Upper lobe of right lung (tissue), 1 donor: ENCODE data around the gene AFF4. TPM values are rescaled to one million over a fixed set of nuclear protein-coding genes. Genes with fewer than 3 reads are reported as not detected.

ENCODE experiments used
- ATAC-seq: fragments of 200-7000 bp; cut with Tn5 transposase; one replicate; pipeline ENCODE4 v1.9.1; 2020; ENCODE audit warnings: mild to moderate bottlenecking, moderate library complexity
- DNase-seq: peaks from one replicate; pipeline ENCODE4 v3.0.0-alpha.2; 2020
- H3K27ac ChIP-seq: fragments of 200-600 bp; one replicate; pipeline ENCODE4 v1.8.0; 2022
- H3K27me3 ChIP-seq: fragments of 200-600 bp; one replicate; pipeline ENCODE4 v1.8.0; 2022; ENCODE audit warnings: mild to moderate bottlenecking
- H3K36me3 ChIP-seq: fragments of 200-600 bp; one replicate; pipeline ENCODE4 v1.8.0; 2022
- H3K4me1 ChIP-seq: fragments of 200-600 bp; one replicate; pipeline ENCODE4 v1.8.0; 2022
- H3K4me3 ChIP-seq: fragments of 200-600 bp; one replicate; pipeline ENCODE4 v1.8.0; 2022; ENCODE audit warnings: mild to moderate bottlenecking
- H3K9me3 ChIP-seq: fragments of 200-600 bp; one replicate; pipeline ENCODE4 v1.8.0; 2022
- CTCF ChIP-seq: fragments of 200-600 bp; IDR thresholded peaks from one replicate; pipeline ENCODE4 v1.8.0; 2022; ENCODE audit warnings: antibody characterized with exemption
- intact Hi-C: fragments of 100-400 bp; cut with DNase I; formaldehyde crosslinking; loops from one replicate; pipeline ENCODE4 v1.11.0; 2022
- total RNA-seq: library from RNA; stranded (reverse); fragmentation: NEBNext Ultra II Directional; extraction: Animal tissue kit (Norgen Biotek cat#: 25700); gene quantifications from one replicate; pipeline ENCODE4 v1.2.1, GENCODE V29; 2021
- donor health status: DM: no; HTN: yes; CAD: no; lungs with severe emphysema.

The AFF4 gene
- total RNA-seq, 1 donor from 2014 or later, result 76.9 TPM

- intact Hi-C loops, result no loop called here
- peak; percentile 75 for TF ChIP-seq CTCF
- ATAC-seq (peak; percentile 95), DNase-seq (no peak)
- Histone ChIP-seq H3K4me1 (no peaks in the 10 kb centered on the region), H3K27me3 (no peaks in the 10 kb centered on the region), H3K9me3 (no peaks in the 10 kb centered on the region), H3K36me3 (peaks cover 99% of the 10 kb centered on the region), H3K4me3 (no peak overlapping the region), H3K27ac (no peak overlapping the region)
Measured at GRCh38 chr5:132883261-132883834, 80.1 kb downstream of the AFF4 start.

GRCh38 chr5:132877938-132878337 is 85.5 kb downstream of the AFF4 start:
- DNase-seq, result no peak

GRCh38 chr5:132877466-132877865 is 86.0 kb downstream of the AFF4 start:
- Histone ChIP-seq H3K27me3 (no peaks in the 10 kb centered on the region), H3K4me3 (no peak overlapping the region), H3K36me3 (peaks cover 73% of the 10 kb centered on the region), H3K9me3 (no peaks in the 10 kb centered on the region), H3K27ac (no peak overlapping the region), H3K4me1 (peaks cover 18% of the 10 kb centered on the region)
- intact Hi-C loops, result no loop called here
- TF ChIP-seq CTCF, result no peak
- no peak for DNase-seq
- ATAC-seq, result no peak

More at GRCh38 chr5:132877938-132878337, 85.5 kb downstream of the AFF4 start:
- Histone ChIP-seq H3K36me3 (peaks cover 77% of the 10 kb centered on the region), H3K9me3 (no peaks in the 10 kb centered on the region), H3K4me1 (peaks cover 14% of the 10 kb centered on the region), H3K4me3 (no peak overlapping the region), H3K27ac (no peak overlapping the region), H3K27me3 (no peaks in the 10 kb centered on the region)
- no peak for TF ChIP-seq CTCF
- intact Hi-C loops, result no loop called here
- ATAC-seq, result peak; percentile 67

- Histone ChIP-seq H3K27ac (no peak overlapping the region), H3K9me3 (no peaks in the 10 kb centered on the region), H3K27me3 (no peaks in the 10 kb centered on the region), H3K36me3 (peaks cover 60% of the 10 kb centered on the region), H3K4me1 (peaks cover 20% of the 10 kb centered on the region), H3K4me3 (no peak overlapping the region)
- no peak for TF ChIP-seq CTCF
- ATAC-seq (no peak), DNase-seq (no peak)
- intact Hi-C loops, result no loop called here
Measured at GRCh38 chr5:132876020-132876759, 87.2 kb downstream of the AFF4 start.

- intact Hi-C loops, result no loop called here
- Histone ChIP-seq H3K27ac (no peak overlapping the region), H3K27me3 (no peaks in the 10 kb centered on the region), H3K36me3 (peaks cover 54% of the 10 kb centered on the region), H3K4me1 (peaks cover 20% of the 10 kb centered on the region), H3K4me3 (no peak overlapping the region), H3K9me3 (no peaks in the 10 kb centered on the region)
- ATAC-seq (no peak), DNase-seq (no peak)
- TF ChIP-seq CTCF, result no peak
Measured at GRCh38 chr5:132873930-132874271, 89.5 kb downstream of the AFF4 start.
